GM12801 (cell line): ENCODE results near the gene CHTF18.

Experiments used
- CTCF ChIP-seq: IDR thresholded peaks from one replicate; pipeline ENCODE4 v1.5.1; 2011; ENCODE audit warnings: control low read depth; ENCODE audit not compliant: insufficient read length; ENCODE audit errors: extremely low read depth

CHTF18 gene

GRCh38 chr16:754656-755055 is 33.8 kb upstream of the CHTF18 start:
- TF ChIP-seq CTCF = no peak

GRCh38 chr16:756428-756827 is 32.0 kb upstream of the CHTF18 start:
- no peak for TF ChIP-seq CTCF

GRCh38 chr16:759110-759910 is 29.1 kb upstream of the CHTF18 start:
- no peak for TF ChIP-seq CTCF

GRCh38 chr16:760065-760464 is 28.4 kb upstream of the CHTF18 start:
- TF ChIP-seq CTCF = no peak

- TF ChIP-seq CTCF = no peak
These were observed 27.7 kb upstream of the CHTF18 start, which contains the start of gene MSLN for GRCh38 chr16:760545-761343. Gene MSLN (plus strand): TSS chr16:760734. CDS start chr16:762681, 1,947 bp downstream.

- TF ChIP-seq CTCF = no peak
These were observed 26.6 kb upstream of the CHTF18 start for GRCh38 chr16:761625-762513.
